HG02571 (cell line): ENCODE measurements around the gene DNAJC22.
A peak's percentile ranks its signal among the peaks of the same experiment; 100 is the strongest.
"Not testable (repeated sequence)": the region's sequence is repeated elsewhere in the genome, so short reads cannot be mapped to it uniquely, and the experiment has no call there.

Source experiments
- ATAC-seq: cut with Tn5 transposase; IDR thresholded peaks from one replicate; pipeline ENCODE4 v1.9.1; 2021; ENCODE audit warnings: mild to moderate bottlenecking, moderate library complexity; ENCODE audit not compliant: unreplicated experiment

Gene DNAJC22

DNA sequence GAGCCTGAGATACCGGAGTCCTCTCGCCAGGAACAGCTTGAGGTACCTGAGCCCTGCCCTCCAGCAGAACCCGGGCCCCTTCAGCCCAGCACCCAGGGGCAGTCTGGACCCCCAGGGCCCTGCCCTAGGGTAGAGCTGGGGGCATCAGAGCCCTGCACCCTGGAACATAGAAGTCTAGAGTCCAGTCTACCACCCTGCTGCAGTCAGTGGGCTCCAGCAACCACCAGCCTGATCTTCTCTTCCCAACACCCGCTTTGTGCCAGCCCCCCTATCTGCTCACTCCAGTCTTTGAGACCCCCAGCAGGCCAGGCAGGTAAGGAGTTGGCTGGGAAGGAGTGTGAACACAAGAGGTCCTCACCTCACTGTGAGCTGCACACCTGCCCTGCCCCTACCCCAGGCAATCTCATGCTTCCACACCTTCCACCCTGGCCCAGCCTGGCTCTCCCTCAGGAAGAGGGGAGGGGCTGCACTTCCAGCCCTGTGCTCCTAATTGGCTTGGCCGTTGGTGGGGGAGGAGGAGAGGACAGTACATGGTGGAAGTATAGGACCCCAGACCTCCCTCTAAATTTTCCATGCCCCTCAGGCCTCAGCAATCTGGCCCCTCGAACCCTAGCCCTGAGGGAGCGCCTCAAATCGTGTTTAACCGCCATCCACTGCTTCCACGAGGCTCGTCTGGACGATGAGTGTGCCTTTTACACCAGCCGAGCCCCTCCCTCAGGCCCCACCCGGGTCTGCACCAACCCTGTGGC lies 15.9 kb upstream of the DNAJC22 start:
- no peak for ATAC-seq

DNA sequence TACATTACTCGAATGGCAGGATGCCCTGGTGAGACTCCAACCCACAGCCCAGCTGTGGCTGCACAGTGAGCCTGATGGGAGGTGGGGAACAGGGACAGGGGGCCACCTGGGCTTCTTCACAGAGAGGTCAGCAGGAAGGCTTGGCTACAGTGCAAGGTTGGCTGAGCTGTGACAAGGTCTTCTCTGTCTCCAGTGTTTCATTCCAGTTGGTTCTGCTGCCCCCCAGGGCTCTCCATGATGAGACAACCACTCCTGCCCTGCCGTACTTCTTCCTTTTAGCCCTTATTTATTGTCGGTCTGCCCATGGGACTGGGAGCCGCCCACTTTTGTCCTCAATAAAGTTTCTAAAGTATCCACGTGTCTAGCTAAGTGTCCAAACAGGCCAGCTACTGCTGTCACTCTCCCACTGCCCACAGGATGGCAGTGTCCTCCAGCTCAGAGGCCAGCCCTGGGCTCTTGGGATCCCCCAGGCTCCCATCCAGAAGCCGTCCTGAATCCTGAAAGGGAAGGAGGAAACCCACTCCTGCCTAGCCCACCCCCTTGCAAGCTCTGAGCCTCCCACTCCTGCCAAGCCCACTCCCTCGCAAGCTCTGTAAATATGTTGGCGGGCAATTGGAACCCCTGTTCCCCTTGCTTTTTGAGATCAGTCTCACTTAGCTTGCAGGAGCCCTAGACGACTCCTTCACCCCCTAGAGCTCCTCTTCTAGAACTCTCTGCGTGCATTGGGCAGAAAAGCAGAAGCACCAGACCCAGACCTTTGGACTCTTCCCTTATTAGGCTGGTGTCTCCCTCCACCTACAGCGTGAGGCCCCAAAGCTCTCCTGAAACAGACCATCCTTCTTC lies 15.1 kb upstream of the DNAJC22 start:
- ATAC-seq, result no peak

DNA sequence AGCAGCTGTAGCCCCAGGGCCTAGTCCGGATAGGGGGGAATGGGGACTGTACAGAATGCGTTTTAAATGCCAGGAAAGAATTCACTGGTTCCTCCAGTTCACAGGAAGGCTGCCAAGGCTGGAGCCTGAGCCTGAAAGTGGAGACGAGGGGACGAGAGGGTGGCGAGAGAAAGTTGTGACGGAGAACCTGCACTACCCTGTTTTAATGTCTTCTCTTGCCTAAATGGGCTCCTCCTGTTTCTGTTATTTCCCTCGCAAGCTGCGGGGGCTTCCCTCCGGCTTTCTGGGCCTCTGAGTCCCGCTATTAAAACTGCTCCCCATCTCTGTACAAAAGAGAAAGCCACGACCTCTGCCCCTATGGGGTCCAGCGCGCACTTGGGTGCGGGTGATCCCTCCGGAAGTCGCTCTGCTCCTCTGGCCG lies 14.2 kb upstream of the DNAJC22 start:
- ATAC-seq, result no peak

DNA sequence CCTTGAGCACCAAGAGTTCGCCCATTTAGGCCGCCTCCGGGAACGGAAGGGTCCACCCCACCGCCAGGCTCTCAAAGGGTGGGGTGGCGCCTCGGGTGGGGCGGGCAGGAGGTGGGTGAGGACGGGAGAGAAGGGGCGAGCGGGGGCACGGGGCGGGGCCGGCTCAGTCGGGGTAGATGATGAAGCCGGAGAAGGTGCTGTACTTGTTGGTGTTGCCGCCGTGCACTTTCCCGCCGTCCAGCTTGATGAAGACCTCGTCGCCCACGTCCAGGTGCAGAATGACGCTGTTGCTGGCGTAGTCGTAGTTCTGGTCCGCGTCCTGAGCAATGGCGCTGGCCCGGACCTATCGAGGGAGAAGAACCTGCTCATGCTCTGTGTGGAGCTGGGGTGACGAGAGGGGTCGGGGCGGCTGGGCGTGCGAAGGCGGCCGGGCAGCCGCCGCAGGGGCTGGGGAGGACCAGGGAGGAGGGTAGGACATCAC lies 13.8 kb upstream of the DNAJC22 start:
- ATAC-seq, result no peak

DNA sequence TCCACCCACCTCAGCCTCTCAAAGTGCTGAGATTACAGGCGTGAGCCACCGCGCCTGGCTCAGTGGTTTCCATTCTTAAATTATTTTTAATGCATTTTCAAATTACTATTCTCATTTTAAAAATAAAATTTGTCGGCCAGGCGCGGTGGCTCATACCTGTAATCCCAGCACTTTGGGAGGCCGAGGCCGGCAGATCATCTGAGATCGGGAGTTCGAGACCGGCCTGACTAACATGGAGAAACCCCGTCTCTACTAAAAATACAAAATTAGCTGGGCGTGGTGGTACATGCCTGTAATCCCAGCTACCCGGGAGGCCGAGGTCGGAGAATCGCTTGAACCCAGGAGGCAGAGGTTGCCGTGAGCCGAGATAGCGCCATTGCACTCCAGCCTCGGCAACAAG lies 12.9 kb upstream of the DNAJC22 start:
- not testable (repeated sequence) for ATAC-seq

DNA sequence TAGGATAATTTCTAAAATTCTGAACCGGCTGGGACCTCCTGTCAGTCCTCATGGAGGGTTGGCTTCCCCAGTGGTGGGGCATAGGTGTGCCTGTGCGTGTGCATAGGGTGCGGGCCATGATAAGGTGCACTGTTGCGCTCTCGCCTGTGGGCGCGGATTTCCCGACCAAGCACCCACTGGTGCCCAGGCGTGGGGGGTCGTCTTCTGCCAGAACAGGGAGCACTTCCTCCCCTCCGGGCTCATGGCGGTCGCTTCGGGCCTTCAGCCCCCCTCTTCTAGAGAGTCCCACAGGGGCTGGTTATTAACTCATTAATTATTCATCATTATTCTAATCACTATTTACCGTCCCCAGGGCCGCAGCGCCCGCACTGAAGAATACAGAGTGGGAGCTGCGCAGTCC lies 12.5 kb upstream of the DNAJC22 start:
- no peak for ATAC-seq

DNA sequence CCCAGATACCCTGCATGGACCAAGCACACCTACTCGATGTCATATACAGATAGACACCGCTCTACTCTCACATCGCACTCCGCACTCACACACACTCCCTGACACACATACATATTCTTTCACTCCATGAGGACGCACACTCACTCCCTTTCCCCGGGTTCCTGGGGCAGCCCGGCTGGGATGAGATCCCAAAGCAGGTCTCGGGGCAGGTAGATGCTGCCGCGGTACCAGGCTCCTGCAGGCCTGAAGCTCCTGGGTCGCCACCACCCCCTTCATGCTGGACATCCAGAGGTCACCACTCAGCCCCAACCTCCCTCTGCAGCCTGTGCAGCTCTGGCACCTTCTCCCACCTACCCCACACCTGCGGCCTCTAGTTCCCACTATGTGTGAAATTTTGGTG lies 12.0 kb upstream of the DNAJC22 start:
- ATAC-seq, result no peak

DNA sequence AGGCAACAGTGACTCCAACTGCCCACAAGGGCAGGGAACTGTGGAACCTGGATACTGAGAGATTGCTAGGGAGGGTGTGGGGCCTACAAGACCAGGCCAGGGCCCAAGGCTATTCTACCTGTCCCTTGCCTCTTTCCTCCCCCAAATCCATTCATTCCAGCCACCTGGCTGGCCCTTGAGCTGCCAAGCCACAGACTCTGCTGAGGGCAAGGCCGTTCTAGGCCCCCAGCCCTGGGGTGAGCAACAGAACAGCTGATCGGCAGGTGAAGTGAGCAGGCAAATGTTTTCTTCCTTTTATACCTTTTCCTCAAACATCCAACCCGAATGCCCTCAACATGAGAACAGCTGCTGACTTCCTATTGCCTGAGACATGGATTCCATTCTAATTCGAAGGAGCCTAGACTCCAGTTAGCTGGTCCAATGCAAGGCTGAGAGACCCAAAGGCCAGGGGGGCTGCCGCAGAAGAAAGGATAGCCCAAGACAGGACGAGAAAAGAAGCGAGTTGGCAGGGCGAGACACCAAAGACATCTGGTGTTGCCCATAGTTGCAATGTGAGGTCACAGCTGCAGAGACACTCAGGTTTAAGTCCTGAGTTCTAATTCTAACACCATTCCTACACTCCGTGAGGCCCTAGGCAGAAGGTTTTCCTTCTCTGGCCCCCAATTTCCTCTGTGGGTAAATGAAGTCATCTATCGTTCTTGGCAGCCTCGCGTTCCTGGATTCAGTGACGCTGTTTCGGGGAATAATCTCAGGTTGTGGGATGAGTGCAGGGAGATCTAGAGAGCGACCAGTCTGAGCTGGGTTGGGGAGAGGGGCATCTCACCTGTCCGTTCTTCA lies 11.4 kb upstream of the DNAJC22 start:
- no peak for ATAC-seq

DNA sequence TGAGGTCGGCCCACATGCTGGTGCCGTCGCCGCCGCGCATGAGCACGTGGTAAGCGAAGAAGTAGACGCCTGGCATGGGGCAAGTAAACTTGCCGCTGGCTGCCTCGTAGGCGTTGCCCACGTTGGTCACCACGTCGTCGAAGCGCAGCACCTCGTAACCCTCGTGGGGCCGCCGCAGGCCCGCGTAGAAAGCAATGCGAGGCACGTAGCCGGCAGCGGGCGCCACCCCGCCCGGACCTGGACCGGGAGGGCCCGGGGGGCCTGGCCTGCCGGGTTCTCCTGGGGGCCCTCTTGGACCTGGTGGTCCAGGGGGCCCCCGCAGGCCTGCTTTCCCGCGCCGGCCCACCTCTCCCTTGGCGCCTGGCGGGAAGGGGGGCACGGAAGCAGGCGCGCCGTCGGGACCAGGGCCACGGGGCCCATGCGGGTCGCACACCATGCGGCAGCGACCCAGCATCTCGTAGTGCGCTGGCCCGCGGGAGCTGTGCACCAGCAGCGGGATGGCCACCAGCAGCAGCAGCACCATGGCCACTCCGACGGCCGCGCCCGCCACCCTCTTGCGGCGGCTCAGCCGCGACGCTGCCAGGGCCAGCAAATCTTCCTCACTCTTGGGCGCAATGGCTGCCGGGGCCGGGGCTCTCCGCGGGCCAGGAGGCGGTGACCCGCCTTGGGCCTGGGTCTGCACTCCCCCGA lies 10.6 kb upstream of the DNAJC22 start:
- ATAC-seq, result no peak

DNA sequence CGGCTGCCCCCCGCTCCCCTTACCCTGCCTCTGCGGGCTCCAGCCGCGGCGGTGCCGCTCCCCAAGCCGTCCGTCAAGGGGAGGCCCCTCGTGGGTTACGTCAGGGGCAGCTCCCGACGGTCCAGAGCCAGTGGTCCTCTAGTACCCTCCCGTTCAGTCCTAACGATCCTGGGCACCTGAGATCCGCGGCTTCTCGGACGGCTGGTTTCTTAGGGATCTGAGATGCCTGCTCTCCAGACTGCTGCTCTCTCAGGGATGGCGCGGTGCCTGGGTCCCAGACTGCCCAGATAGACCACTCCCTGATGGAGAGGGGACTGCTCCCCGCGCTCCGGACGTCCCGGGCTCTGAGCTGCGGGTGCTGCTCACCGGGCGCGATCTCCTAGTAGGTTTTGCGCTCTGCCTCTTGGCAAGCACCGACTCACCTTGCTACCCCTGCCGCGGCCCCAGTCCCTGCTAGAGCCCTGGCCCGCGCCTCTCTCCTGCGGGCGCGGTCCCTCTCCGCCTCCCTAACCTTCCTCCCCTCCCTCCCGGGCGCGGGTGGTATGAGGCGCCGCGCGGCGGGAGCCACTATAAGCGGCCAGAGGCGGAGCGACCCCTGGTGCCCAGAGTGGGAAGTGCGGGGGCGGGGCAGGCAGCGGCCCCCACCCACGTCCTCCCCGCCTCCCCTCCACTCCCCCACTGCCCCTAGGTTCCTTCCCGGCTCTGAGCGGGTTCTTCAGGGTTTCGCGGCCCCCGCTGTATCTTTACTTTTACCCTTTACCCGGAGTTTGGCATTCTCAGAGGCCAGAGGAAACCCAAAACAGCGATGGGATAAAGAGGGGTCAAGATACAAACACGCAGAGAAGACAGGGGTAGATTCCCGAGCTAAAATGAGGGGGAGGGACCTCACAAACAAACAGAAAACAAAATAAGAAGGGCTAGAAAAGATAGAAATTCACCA lies 9.8 kb upstream of the DNAJC22 start, which contains the start of gene C1QL4:
C1QL4 (minus strand) TSS at position 544 of the 940 bp plus-strand sequence. CDS start 711 bp downstream, outside the sequence.
- ATAC-seq, result no peak

DNA sequence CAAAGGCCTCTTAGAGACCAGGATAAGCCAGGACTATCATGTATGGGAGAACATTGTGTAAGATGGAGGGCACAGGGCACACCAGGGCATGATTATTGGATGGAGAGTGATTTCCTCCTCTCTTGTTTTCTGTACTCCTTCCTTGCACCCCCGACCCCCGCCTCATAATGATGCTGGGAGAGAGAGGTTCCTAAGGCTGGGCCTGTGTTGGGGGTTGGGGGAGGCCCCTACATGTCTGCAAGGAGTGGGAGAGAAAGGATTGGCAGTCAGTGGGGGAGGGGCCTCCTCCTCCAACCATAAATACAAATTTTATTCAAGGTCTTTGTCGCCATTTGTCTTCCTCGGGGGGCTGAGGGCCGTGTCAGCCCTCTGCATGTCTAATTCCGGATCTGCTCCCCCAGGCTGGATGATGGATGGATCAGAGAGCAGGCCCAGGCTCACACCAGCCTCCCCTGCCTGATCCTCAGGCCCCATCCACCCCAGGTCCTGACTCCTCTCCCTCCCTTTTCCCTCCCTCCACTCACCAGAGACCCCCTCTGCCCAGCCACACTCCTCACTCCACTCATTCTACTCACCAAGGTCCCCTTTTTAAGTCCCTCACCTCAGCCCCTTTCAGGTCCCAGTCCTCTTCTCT lies 7.7 kb upstream of the DNAJC22 start:
- ATAC-seq, result no peak

DNA sequence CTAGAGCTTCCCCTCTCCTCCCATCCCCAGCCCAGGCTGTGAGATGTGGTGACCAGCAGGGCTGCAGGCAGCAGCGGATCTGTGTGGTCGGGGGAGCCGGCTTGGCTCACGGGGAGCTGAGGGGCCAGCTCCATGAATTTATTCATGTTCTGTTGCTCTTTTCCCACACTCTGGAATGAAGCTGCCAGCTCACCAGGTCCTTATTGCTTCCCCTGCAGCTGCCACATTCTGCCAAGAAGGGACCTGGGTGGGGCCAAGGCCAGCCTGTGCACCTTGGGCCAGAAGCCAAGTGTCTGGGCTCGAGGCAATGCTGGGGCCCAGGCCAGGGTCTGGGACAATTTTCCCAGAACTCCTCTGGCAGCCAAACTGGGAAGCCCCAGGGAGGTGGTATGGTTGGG lies 7.2 kb upstream of the DNAJC22 start:
- no peak for ATAC-seq

DNA sequence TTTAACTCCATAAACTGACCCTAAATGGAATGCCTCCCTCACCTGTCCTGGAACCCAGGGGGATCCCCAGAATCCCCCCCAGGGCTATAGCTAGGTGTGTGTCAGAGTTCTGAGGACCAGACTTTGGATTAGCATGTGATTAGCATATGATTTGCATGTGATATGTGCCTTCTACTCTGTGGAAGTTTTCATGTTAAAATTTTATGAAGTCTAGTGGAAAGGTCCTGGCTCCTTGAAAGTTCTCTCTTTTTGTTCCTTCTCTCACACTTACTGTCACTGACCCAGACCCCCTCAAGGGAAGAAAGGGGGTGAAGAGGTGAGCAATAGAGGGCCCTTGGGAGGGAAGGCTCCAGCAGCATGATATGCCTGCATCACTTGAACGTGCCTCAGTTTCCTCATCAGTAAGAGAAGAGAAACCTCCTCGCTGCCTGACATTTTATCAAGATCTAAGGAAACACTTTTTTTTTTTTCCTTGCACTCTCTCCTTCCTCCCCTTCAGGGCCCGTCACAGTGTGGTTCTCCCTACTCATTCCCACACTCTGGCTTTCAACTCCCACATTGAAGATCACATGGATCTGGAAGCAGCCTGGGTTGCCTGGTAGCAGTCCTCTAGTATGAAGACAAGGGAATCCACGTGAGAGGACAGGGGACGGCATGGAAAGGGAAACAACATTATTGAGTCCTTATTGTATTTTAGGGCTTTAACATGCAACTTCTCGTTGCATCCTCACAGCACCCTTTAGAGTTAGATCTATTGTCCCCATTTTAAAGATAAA lies 6.4 kb upstream of the DNAJC22 start:
- ATAC-seq, result no peak

DNA sequence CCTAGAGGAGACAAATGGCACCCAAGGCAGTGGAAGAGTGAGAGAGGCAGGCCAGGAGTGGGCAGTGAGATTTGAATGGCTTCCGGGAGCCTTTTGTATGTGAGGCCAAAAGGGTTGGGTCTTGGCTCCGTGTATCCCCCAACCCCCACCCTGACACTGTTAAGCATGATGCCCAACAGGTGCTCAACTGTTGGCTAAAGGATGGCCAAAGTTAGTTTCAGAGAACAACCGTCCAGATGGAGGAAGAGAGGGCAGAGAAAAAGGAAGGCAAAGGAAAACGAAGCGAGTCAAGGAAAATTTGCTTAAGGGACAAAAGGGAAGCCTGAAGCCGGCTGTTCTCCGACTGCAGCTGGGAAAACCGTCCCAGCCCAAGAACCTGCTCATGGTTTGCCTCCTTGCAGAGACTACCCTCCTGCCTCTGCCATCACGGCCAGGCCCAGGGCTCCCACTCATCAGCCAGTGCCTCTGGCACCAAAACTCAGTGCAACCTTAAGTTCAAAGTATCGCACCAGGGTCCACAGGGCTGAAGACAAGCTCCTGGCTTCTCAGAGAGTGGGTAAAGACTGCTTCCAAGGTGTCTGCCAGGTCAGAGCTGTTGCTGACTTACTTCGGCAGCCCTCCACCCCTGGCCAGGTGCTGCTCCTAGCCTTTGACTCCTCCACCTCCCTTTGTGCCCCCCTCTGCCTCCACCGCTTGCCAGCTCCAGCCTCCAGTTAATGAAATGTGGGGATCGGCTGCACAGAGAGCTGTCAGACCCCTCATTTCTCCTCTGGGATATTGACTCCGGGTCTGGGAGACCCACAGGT lies 5.5 kb upstream of the DNAJC22 start:
- ATAC-seq, result no peak

DNA sequence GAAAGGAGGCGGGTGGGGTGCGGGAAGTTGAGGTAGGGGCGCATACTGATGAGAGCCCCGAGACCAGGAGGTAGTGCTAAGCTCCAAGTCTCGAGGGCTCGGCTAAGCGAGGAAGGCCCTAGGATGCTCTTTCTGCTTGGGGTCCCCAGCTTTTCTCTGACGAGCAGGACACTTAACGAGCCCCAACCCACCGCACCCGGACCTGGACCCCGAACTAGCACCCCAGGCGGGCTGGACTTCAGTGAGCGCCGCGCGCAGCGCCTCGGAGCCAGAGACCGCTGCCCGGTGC lies 5.0 kb upstream of the DNAJC22 start:
- no peak for ATAC-seq

DNA sequence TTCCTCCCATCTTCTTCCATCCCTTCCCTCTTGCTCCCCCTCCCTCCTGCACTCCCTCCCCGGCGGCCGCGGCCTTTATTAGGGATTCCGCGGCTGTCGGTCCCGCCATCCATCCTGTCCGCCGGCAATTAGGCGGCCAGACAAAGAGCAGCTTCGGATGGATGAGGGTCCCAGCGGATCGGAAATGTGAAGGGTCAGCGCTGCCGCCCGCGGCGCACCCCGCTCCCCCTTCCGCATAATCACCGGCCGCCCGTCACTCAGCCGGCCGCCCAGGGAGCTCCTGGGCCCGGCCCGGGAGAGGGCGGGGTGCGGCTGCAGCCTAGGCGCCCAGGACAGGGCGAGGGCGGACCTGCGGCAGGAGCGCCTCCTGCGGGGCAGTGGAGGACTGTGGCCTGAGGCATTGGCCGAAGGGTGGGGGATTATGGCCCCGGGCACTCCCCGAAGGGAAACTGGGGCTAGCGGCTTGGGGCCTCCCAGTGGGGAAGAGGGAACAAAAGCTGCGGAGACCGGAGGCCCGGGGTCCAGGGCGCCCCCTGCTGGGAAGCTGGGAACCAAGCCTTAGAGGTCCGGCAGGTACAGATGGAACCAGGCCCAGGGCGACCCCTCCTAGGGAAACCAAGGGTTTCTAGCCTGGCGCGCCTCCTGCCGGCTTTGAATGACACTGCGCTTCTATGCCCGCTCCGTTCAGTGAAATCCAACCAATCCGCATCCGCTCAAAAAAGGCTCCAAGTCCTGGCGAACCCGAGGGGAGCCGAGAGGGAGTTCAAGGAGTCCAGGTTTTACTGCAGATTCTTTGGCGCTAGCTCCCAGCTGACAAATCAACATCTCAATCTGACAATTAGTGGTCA lies 4.4 kb upstream of the DNAJC22 start:
- peak; percentile 46 for ATAC-seq
